HUES64 (cell line): ENCODE data around the gene ADAMTS15.

Experiments used
- H3K27ac ChIP-seq: 2 replicates; pipeline ENCODE4 v1.7.0; 2013; ENCODE audit warnings: low read depth, low read length, inconsistent platforms
- H3K27me3 ChIP-seq: 2 replicates; pipeline ENCODE4 v1.6.1; 2013; ENCODE audit warnings: mild to moderate bottlenecking, low read length; ENCODE audit not compliant: insufficient read depth
- H3K36me3 ChIP-seq: 2 replicates; pipeline ENCODE4 v1.6.1; 2013; ENCODE audit warnings: mild to moderate bottlenecking, low read length; ENCODE audit not compliant: insufficient read depth
- H3K4me1 ChIP-seq: 2 replicates; pipeline ENCODE4 v1.6.1; 2013; ENCODE audit warnings: mild to moderate bottlenecking, low read length, moderate library complexity; ENCODE audit not compliant: insufficient read depth
- H3K4me3 ChIP-seq: 2 replicates; pipeline ENCODE4 v1.5.1; 2013; ENCODE audit warnings: mild to moderate bottlenecking, low read length, moderate library complexity
- H3K9ac ChIP-seq: 2 replicates; pipeline ENCODE4 v1.6.1; 2013; ENCODE audit warnings: mild to moderate bottlenecking, low read depth, low read length
- H3K9me3 ChIP-seq: 2 replicates; pipeline ENCODE4 v1.6.1; 2013; ENCODE audit warnings: low read depth, low read length; ENCODE audit not compliant: insufficient read depth
- WGBS: fragments of 150-250, 120-280 bp; methylation state at CpG from one replicate; pipeline ENCODE4 v1.1.7; 2013; ENCODE audit warnings: missing lambda C conversion rate; 5-methylcytosine and 5-hydroxymethylcytosine counted together

The ADAMTS15 gene

GRCh38 chr11:130454491-130455252, 6.2 kb downstream of the ADAMTS15 start:
- no peaks in the 10 kb centered on the region for H3K9me3 ChIP-seq
- H3K27ac ChIP-seq, result no peak overlapping the region

GRCh38 chr11:130455483-130456127, 7.2 kb downstream of the ADAMTS15 start:
- WGBS, result 90% methylated on average over 15 of the region's 15 CpGs
- Histone ChIP-seq H3K9ac (no peak overlapping the region), H3K4me3 (no peak overlapping the region), H3K36me3 (no peaks in the 10 kb centered on the region), H3K9me3 (no peaks in the 10 kb centered on the region), H3K27me3 (peaks cover 52% of the 10 kb centered on the region), H3K27ac (no peak overlapping the region), H3K4me1 (no peaks in the 10 kb centered on the region)

More at GRCh38 chr11:130454491-130455252, 6.2 kb downstream of the ADAMTS15 start:
- Histone ChIP-seq H3K4me3 (no peak overlapping the region), H3K9ac (no peak overlapping the region), H3K27me3 (peaks cover 62% of the 10 kb centered on the region), H3K4me1 (no peaks in the 10 kb centered on the region), H3K36me3 (no peaks in the 10 kb centered on the region)
- 76% methylated on average over 11 of the region's 12 CpGs for WGBS

GRCh38 chr11:130456286-130456685, 7.8 kb downstream of the ADAMTS15 start:
- Histone ChIP-seq H3K27ac (no peak overlapping the region), H3K4me3 (no peak overlapping the region), H3K9me3 (no peaks in the 10 kb centered on the region), H3K9ac (no peak overlapping the region), H3K27me3 (peaks cover 45% of the 10 kb centered on the region), H3K36me3 (no peaks in the 10 kb centered on the region), H3K4me1 (no peaks in the 10 kb centered on the region)
- WGBS, result 92% methylated on average over 3 of the region's 3 CpGs

GRCh38 chr11:130457623-130458409, 9.4 kb downstream of the ADAMTS15 start:
- H3K9me3 ChIP-seq, result no peaks in the 10 kb centered on the region
- peaks cover 31% of the 10 kb centered on the region for H3K27me3 ChIP-seq
- 93% methylated on average over 20 of the region's 20 CpGs for WGBS

GRCh38 chr11:130458410-130458729, 9.9 kb downstream of the ADAMTS15 start:
- no peak overlapping the region for H3K9ac ChIP-seq
- WGBS, result 92% methylated on average over 4 of the region's 4 CpGs
- no peak overlapping the region for H3K4me3 ChIP-seq
- no peaks in the 10 kb centered on the region for H3K4me1 ChIP-seq
- peaks cover 25% of the 10 kb centered on the region for H3K27me3 ChIP-seq
- no peak overlapping the region for H3K27ac ChIP-seq
- no peaks in the 10 kb centered on the region for H3K9me3 ChIP-seq
- no peaks in the 10 kb centered on the region for H3K36me3 ChIP-seq

More at GRCh38 chr11:130457623-130458409, 9.4 kb downstream of the ADAMTS15 start:
- Histone ChIP-seq H3K4me3 (no peak overlapping the region), H3K36me3 (no peaks in the 10 kb centered on the region), H3K4me1 (no peaks in the 10 kb centered on the region), H3K9ac (no peak overlapping the region), H3K27ac (no peak overlapping the region)

- no peak overlapping the region for H3K27ac ChIP-seq
- H3K9me3 ChIP-seq, result no peaks in the 10 kb centered on the region
- H3K36me3 ChIP-seq, result no peaks in the 10 kb centered on the region
- no peak overlapping the region for H3K4me3 ChIP-seq
- 94% methylated on average over 7 of the region's 7 CpGs for WGBS
- H3K9ac ChIP-seq, result no peak overlapping the region
- no peaks in the 10 kb centered on the region for H3K4me1 ChIP-seq
- peaks cover 14% of the 10 kb centered on the region for H3K27me3 ChIP-seq
Measured at GRCh38 chr11:130459521-130459920, 11.1 kb downstream of the ADAMTS15 start.

GRCh38 chr11:130462101-130462885, 13.8 kb downstream of the ADAMTS15 start:
- Histone ChIP-seq H3K9ac (no peak overlapping the region), H3K36me3 (no peaks in the 10 kb centered on the region), H3K4me1 (no peaks in the 10 kb centered on the region), H3K27me3 (no peaks in the 10 kb centered on the region; the same call in 1 of the 2 replicates), H3K27ac (no peak overlapping the region), H3K4me3 (no peak overlapping the region), H3K9me3 (no peaks in the 10 kb centered on the region)
- WGBS, result 95% methylated on average over 31 of the region's 31 CpGs

- H3K36me3 ChIP-seq, result no peaks in the 10 kb centered on the region
- H3K9me3 ChIP-seq, result no peaks in the 10 kb centered on the region
- H3K27ac ChIP-seq, result no peak overlapping the region
- 91% methylated on average over 8 of the region's 8 CpGs for WGBS
- H3K27me3 ChIP-seq, result no peaks in the 10 kb centered on the region
- H3K4me1 ChIP-seq, result no peaks in the 10 kb centered on the region
- no peak overlapping the region for H3K4me3 ChIP-seq
- H3K9ac ChIP-seq, result no peak overlapping the region
Measured at GRCh38 chr11:130462931-130463330, 14.5 kb downstream of the ADAMTS15 start.

GRCh38 chr11:130464291-130464812, 15.9 kb downstream of the ADAMTS15 start:
- Histone ChIP-seq H3K27me3 (no peaks in the 10 kb centered on the region), H3K36me3 (no peaks in the 10 kb centered on the region), H3K4me1 (no peaks in the 10 kb centered on the region)

GRCh38 chr11:130465263-130465662, 16.8 kb downstream of the ADAMTS15 start:
- Histone ChIP-seq H3K27ac (no peak overlapping the region), H3K36me3 (no peaks in the 10 kb centered on the region; the same call in 1 of the 2 replicates), H3K9ac (no peak overlapping the region), H3K4me3 (no peak overlapping the region), H3K27me3 (no peaks in the 10 kb centered on the region), H3K4me1 (no peaks in the 10 kb centered on the region), H3K9me3 (no peaks in the 10 kb centered on the region)
- WGBS, result 93% methylated on average over 5 of the region's 5 CpGs

More at GRCh38 chr11:130464291-130464812, 15.9 kb downstream of the ADAMTS15 start:
- Histone ChIP-seq H3K9ac (no peak overlapping the region), H3K27ac (no peak overlapping the region), H3K9me3 (no peaks in the 10 kb centered on the region), H3K4me3 (no peak overlapping the region)
